ENCODE data around the gene CRYBG2.
A peak's percentile ranks its signal among the peaks of the same experiment; 100 is the strongest.

CRYBG2 gene, protein sequence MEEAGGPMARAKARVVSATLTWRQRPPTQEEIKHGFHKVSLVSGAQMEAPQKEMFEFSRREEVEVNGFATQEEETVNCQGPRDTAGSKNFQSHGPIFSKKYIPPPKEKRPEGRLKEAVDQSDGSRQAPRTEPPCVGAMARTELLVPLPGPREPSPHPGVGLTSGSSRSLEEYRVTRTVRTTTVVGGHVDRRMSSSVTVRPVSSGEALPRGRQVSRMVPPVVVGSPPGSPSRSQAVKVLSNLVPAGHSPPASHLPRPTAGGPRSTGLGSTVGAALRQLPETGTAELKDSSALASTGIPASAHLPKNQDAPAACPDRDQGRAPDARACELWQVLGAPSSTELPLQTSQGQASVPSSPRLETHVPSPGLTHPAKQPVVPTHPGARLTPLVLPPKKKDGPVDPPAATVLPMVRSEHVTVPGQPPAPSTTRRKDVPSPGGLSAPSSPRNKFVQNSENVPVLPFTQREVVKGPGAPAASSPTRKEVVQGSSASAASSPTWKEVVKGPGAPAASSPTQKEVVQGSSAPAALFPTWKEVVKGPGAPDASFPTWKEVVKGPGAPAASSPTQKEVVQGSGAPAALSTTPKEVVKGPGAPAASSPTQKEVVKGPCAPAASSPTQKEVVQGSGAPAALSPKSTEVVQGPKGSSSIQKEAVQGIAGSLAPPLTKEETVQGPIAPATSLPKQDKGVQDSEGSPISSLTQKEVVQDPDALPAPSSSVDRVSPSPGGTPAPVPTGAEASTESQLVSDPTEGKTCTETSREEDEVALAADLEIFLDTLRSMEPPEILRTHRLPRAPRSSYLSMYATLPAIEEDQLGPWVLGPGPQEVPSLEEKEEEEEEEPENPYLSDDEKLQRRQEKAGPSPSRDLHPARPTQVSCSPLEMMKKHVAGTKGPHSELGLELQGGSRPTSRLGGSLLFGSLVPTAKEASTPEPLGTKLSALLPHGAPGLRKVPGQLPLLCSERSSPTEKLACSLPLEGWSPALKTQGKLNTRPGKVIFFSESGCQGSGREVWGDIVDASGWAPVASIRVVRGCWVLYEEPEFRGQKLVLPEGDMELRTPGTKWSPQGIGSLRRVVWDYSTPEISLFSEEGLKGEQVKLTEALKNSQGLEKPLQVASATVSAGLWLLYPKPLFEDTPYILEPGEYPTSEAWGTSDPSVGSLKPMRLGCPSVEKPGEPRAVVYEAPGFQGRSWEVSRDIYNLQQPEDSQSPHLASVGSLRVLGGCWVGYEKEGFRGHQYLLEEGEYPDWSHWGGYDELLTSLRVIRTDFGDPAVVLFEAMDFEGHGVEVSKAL (N-terminal part only)

GRCh38 chr1:26353976-26354820 lies at the start of gene CRYBG2:
CRYBG2 (minus strand) TSS chr1:26354130; CDS start chr1:26346657, 7,473 bp downstream.
- H3K4me3 ChIP-seq (ENCODE audit: low read depth, low read length), result no peak within 1 kb of the TSS
- no peak within 1 kb of the TSS for H2AFZ ChIP-seq (ENCODE audit: low read length, unreplicated experiment)
- H3K79me2 ChIP-seq (ENCODE audit: control insufficient read depth, insufficient read depth, low read length, unreplicated experiment), result no peaks in the 10 kb centered on the region
- no peaks in the 10 kb centered on the region for H3K36me3 ChIP-seq (ENCODE audit: insufficient read depth, low read length)
- peaks cover 20% of the 10 kb centered on the region for H3K4me1 ChIP-seq (ENCODE audit: control insufficient read depth, insufficient read depth, low read length, unreplicated experiment)
- peaks cover 7% of the 10 kb centered on the region; the same call in 1 of the 2 replicates for H3K27me3 ChIP-seq (ENCODE audit: insufficient read depth, low read length)
- H3K27ac ChIP-seq (ENCODE audit: low read depth, low read length), result no peak within 1 kb of the TSS

DNA sequence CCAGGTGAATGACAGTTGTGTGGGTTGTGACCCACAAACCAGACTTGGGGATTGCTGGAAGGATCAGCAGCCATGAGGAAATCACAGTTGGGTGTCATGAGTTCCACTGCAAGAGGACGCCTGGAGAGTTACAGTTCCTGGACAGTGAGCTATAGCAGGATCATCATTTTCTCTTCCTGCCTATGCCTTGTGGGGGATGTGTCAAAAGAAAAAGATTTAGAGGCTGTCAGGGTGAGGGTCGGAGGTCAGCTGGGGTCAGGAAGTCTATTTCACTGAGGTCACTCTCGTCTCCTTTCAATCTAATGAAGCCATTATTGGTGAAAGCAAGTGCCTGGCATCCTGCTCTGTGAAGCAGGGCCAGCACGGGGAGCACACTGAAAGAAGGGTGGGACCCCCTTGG lies 49.7 kb upstream of the CRYBG2 start:
- peaks cover 22% of the 10 kb centered on the region for H3K4me1 ChIP-seq (ENCODE audit: control insufficient read depth, insufficient read depth, low read length, unreplicated experiment)
- no peak overlapping the region for H2AFZ ChIP-seq (ENCODE audit: low read length, unreplicated experiment)
- no peaks in the 10 kb centered on the region for H3K27me3 ChIP-seq (ENCODE audit: insufficient read depth, low read length)
- H3K79me2 ChIP-seq (ENCODE audit: control insufficient read depth, insufficient read depth, low read length, unreplicated experiment), result no peaks in the 10 kb centered on the region
- H3K27ac ChIP-seq (ENCODE audit: low read depth, low read length), result peak overlapping the region; percentile 74; the same call in 1 of the 2 replicates
- H3K36me3 ChIP-seq (ENCODE audit: insufficient read depth, low read length), result no peaks in the 10 kb centered on the region
- H3K4me3 ChIP-seq (ENCODE audit: low read depth, low read length), result no peak overlapping the region

GRCh38 chr1:26401891-26402290 lies 48.0 kb upstream of the CRYBG2 start:
- no peaks in the 10 kb centered on the region for H3K79me2 ChIP-seq (ENCODE audit: control insufficient read depth, insufficient read depth, low read length, unreplicated experiment)
- no peaks in the 10 kb centered on the region for H3K27me3 ChIP-seq (ENCODE audit: insufficient read depth, low read length)
- H3K4me1 ChIP-seq (ENCODE audit: control insufficient read depth, insufficient read depth, low read length, unreplicated experiment), result peaks cover 22% of the 10 kb centered on the region
- no peak overlapping the region for H2AFZ ChIP-seq (ENCODE audit: low read length, unreplicated experiment)
- H3K27ac ChIP-seq (ENCODE audit: low read depth, low read length), result no peak overlapping the region
- H3K4me3 ChIP-seq (ENCODE audit: low read depth, low read length), result no peak overlapping the region
- H3K36me3 ChIP-seq (ENCODE audit: insufficient read depth, low read length), result no peaks in the 10 kb centered on the region

DNA sequence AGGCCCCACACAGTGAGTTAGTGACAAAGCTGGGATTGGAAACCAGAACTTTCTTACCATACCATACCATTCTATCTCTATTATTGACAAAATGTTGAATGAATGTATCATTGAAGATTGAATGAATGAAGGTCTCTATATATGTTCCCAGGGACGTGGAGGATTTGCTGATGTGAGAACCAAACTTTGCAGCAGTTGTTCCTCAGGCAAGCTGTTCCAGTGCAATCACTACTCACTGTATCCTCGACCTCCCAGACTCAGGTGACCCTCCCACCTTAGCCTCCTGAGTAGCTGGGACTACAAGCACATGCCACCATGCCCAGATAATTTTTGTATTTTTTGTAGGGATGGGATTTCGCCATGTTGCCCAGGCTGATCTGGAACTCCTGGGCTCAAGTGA lies 45.1 kb upstream of the CRYBG2 start:
- Histone ChIP-seq H2AFZ (ENCODE audit: low read length, unreplicated experiment) (no peak overlapping the region), H3K79me2 (ENCODE audit: control insufficient read depth, insufficient read depth, low read length, unreplicated experiment) (no peaks in the 10 kb centered on the region), H3K4me1 (ENCODE audit: control insufficient read depth, insufficient read depth, low read length, unreplicated experiment) (peaks cover 7% of the 10 kb centered on the region), H3K36me3 (ENCODE audit: insufficient read depth, low read length) (no peaks in the 10 kb centered on the region), H3K4me3 (ENCODE audit: low read depth, low read length) (no peak overlapping the region), H3K27ac (ENCODE audit: low read depth, low read length) (no peak overlapping the region), H3K27me3 (ENCODE audit: insufficient read depth, low read length) (no peaks in the 10 kb centered on the region)

DNA sequence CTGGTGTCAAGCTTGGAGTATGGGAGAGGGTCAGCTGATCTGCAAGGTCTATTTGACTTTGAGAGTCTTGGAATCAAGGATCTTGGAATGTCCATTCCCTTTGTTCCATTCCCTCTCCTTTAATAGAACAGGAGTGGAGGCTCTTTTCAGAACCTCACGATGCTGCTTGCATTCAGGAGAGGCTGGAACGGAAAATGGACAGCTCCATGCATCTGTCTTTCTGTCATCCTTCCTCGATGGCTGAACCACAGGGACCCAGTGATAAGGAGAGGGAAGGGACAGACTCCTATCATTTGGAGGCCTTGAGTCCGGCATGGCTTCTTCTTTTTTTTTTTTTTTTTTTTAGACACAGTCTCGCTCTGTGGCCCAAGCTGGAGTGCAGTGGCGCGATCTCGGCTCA lies 41.8 kb upstream of the CRYBG2 start:
- no peak overlapping the region for H3K4me3 ChIP-seq (ENCODE audit: low read depth, low read length)
- no peaks in the 10 kb centered on the region for H3K4me1 ChIP-seq (ENCODE audit: control insufficient read depth, insufficient read depth, low read length, unreplicated experiment)
- no peak overlapping the region for H2AFZ ChIP-seq (ENCODE audit: low read length, unreplicated experiment)
- H3K27me3 ChIP-seq (ENCODE audit: insufficient read depth, low read length), result no peaks in the 10 kb centered on the region
- no peaks in the 10 kb centered on the region for H3K36me3 ChIP-seq (ENCODE audit: insufficient read depth, low read length)
- no peak overlapping the region for H3K27ac ChIP-seq (ENCODE audit: low read depth, low read length)
- H3K79me2 ChIP-seq (ENCODE audit: control insufficient read depth, insufficient read depth, low read length, unreplicated experiment), result no peaks in the 10 kb centered on the region

DNA sequence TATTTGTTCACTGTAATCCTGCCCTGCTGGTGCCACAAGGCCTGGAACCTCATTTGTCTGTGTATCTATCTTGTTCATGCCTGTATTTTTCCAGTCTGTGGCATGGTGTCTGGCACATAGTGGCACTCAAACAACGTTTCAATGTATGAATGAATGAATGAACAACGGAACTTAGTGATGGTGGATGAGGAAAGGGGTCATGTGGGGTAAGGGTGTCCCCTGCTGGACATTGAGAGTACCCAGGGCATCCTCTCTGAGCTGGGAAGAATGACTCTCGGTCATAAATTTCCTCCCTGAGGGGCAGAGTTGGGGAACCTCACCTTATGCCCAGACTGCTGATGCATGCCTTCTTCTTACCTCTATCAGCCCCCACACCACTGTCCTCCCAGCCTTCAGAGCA lies 37.5 kb upstream of the CRYBG2 start:
- Histone ChIP-seq H3K4me3 (ENCODE audit: low read depth, low read length) (no peak overlapping the region), H3K27ac (ENCODE audit: low read depth, low read length) (no peak overlapping the region), H3K36me3 (ENCODE audit: insufficient read depth, low read length) (no peaks in the 10 kb centered on the region), H3K27me3 (ENCODE audit: insufficient read depth, low read length) (no peaks in the 10 kb centered on the region), H3K4me1 (ENCODE audit: control insufficient read depth, insufficient read depth, low read length, unreplicated experiment) (peaks cover 24% of the 10 kb centered on the region), H3K79me2 (ENCODE audit: control insufficient read depth, insufficient read depth, low read length, unreplicated experiment) (no peaks in the 10 kb centered on the region), H2AFZ (ENCODE audit: low read length, unreplicated experiment) (no peak overlapping the region)

DNA sequence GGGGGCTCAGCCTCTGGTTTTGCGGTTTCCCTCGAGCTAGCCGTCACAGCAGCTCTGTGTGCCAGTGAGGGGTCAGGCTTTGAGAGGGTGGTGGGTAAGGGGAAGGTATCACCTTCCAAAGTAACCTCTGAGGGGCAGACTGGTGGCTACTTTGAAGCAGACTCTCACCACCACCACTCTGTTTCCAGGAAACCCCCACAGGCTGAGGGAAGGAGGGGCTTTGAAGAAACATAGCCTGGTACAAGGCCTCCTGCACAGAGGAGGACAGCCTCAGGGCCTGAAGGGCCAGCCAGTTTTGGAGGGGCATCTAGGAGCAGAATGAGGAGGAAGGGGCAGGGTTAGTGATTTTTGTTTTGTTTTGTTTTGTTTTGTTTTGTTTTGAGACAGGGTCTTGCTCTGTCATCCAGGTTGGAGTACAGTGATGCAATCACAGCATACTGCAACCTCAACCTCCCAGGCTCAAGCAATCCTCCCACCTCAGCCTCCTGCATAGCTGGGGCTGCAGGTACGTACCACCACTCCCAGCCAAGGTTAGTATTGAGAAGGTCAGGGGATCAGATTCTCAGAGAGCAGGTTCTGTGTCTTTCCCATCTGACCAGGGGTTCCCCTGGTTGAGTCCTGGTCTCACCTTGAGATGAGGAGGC lies 35.8 kb upstream of the CRYBG2 start:
- H3K4me3 ChIP-seq (ENCODE audit: low read depth, low read length), result no peak overlapping the region
- no peaks in the 10 kb centered on the region for H3K79me2 ChIP-seq (ENCODE audit: control insufficient read depth, insufficient read depth, low read length, unreplicated experiment)
- H3K27ac ChIP-seq (ENCODE audit: low read depth, low read length), result no peak overlapping the region
- no peaks in the 10 kb centered on the region for H3K36me3 ChIP-seq (ENCODE audit: insufficient read depth, low read length)
- H2AFZ ChIP-seq (ENCODE audit: low read length, unreplicated experiment), result no peak overlapping the region
- no peaks in the 10 kb centered on the region for H3K27me3 ChIP-seq (ENCODE audit: insufficient read depth, low read length)
- H3K4me1 ChIP-seq (ENCODE audit: control insufficient read depth, insufficient read depth, low read length, unreplicated experiment), result peaks cover 29% of the 10 kb centered on the region

GRCh38 chr1:26388791-26389445 lies 35.0 kb upstream of the CRYBG2 start:
- Histone ChIP-seq H2AFZ (ENCODE audit: low read length, unreplicated experiment) (no peak overlapping the region), H3K36me3 (ENCODE audit: insufficient read depth, low read length) (no peaks in the 10 kb centered on the region), H3K27ac (ENCODE audit: low read depth, low read length) (no peak overlapping the region), H3K4me3 (ENCODE audit: low read depth, low read length) (no peak overlapping the region), H3K4me1 (ENCODE audit: control insufficient read depth, insufficient read depth, low read length, unreplicated experiment) (peaks cover 29% of the 10 kb centered on the region), H3K79me2 (ENCODE audit: control insufficient read depth, insufficient read depth, low read length, unreplicated experiment) (no peaks in the 10 kb centered on the region), H3K27me3 (ENCODE audit: insufficient read depth, low read length) (no peaks in the 10 kb centered on the region)

GRCh38 chr1:26387447-26387846 lies 33.5 kb upstream of the CRYBG2 start:
- H3K4me1 ChIP-seq (ENCODE audit: control insufficient read depth, insufficient read depth, low read length, unreplicated experiment), result peaks cover 29% of the 10 kb centered on the region
- no peak overlapping the region for H3K4me3 ChIP-seq (ENCODE audit: low read depth, low read length)
- H3K27ac ChIP-seq (ENCODE audit: low read depth, low read length), result no peak overlapping the region
- no peaks in the 10 kb centered on the region for H3K36me3 ChIP-seq (ENCODE audit: insufficient read depth, low read length)
- no peaks in the 10 kb centered on the region for H3K27me3 ChIP-seq (ENCODE audit: insufficient read depth, low read length)
- H3K79me2 ChIP-seq (ENCODE audit: control insufficient read depth, insufficient read depth, low read length, unreplicated experiment), result no peaks in the 10 kb centered on the region
- H2AFZ ChIP-seq (ENCODE audit: low read length, unreplicated experiment), result no peak overlapping the region

Data from ACC112 (cell line).